IMR-90 (cell line): ENCODE measurements around the gene FBXL7. TPM values are rescaled to one million over a fixed set of nuclear protein-coding genes. Genes with fewer than 3 reads are reported as not detected.

Experiments
- ATAC-seq: fragments of 200-7000 bp; cut with Tn5 transposase; 2 replicates; pipeline ENCODE4 v1.9.1; 2020; ENCODE audit warnings: low read depth, mild to moderate bottlenecking, moderate library complexity
- BruUV-seq: library from RNA; stranded (reverse); fragments of 400-500 nt; replicated peaks from 2 replicates; lab custom pipeline; 2021; lab: Mats Ljungman, UMichigan
- CTCF ChIA-PET: fragments of 300-600 bp; formaldehyde crosslinking; extraction: SDS; loops from one replicate; lab custom pipeline; 2021; ENCODE audit warnings: antibody characterized with exemption; lab: Yijun Ruan, JAX
- POLR2A ChIA-PET: fragments of 300-600 bp; sonication (Branson Sonifier 250); formaldehyde crosslinking; loops from one replicate; lab custom pipeline; 2022; ENCODE audit warnings: antibody characterized with exemption; ENCODE audit not compliant: unreplicated experiment; lab: Charles Lee
- DNase-seq: peaks from one replicate; pipeline ENCODE4 v3.0.0; 2013
- H2AFZ ChIP-seq: replicated peaks from 2 replicates; pipeline ENCODE3; 2013; ENCODE audit warnings: low read length, mild to moderate bottlenecking; ENCODE audit not compliant: poor library complexity
- H2AK5ac ChIP-seq: 2 replicates; pipeline ENCODE4 v1.6.1; 2013; ENCODE audit warnings: low read depth, low read length, inconsistent platforms
- H2AK9ac ChIP-seq: replicated peaks from 2 replicates; pipeline ENCODE3; 2013; ENCODE audit warnings: mild to moderate bottlenecking, low read depth, low read length, moderate library complexity; ENCODE audit not compliant: poor library complexity
- H2BK120ac ChIP-seq: 2 replicates; pipeline ENCODE4 v1.6.1; 2013; ENCODE audit warnings: low read depth, low read length, inconsistent platforms
- H2BK15ac ChIP-seq: 3 replicates; pipeline ENCODE4 v1.6.1; 2013; ENCODE audit warnings: low read depth, low read length, inconsistent platforms
- H2BK20ac ChIP-seq: 2 replicates; pipeline ENCODE4 v1.6.1; 2013; ENCODE audit warnings: low read depth, mild to moderate bottlenecking, inconsistent platforms, low read length, moderate library complexity
- H2BK5ac ChIP-seq: 2 replicates; pipeline ENCODE4 v1.6.1; 2013; ENCODE audit warnings: mild to moderate bottlenecking, low read depth, low read length, inconsistent platforms; ENCODE audit not compliant: poor library complexity, severe bottlenecking
- H3K14ac ChIP-seq: replicated peaks from 2 replicates; pipeline ENCODE4 v1.6.1; 2013; ENCODE audit warnings: low read depth, low read length, inconsistent platforms
- H3K18ac ChIP-seq: 2 replicates; pipeline ENCODE4 v1.6.1; 2013; ENCODE audit warnings: low read depth, low read length, control low read depth
- H3K23ac ChIP-seq: 2 replicates; pipeline ENCODE4 v1.6.1; 2013; ENCODE audit warnings: low read depth, low read length, inconsistent platforms
- H3K27ac ChIP-seq: 2 replicates; pipeline ENCODE4 v1.5.1; 2013; ENCODE audit warnings: mild to moderate bottlenecking, control low read depth, low read length; ENCODE audit not compliant: insufficient read depth
- H3K27me3 ChIP-seq: 2 replicates; pipeline ENCODE4 v1.6.1; 2013; ENCODE audit warnings: low read length; ENCODE audit not compliant: control insufficient read depth, insufficient read depth
- H3K36me3 ChIP-seq: 2 replicates; pipeline ENCODE4 v1.6.1; 2013; ENCODE audit warnings: low read length, mixed read lengths; ENCODE audit not compliant: control insufficient read depth, insufficient read depth
- H3K4ac ChIP-seq: 2 replicates; pipeline ENCODE4 v1.6.1; 2013; ENCODE audit warnings: low read depth, low read length, inconsistent platforms
- H3K4me1 ChIP-seq: 2 replicates; pipeline ENCODE4 v1.6.1; 2013; ENCODE audit warnings: low read length, mixed read lengths; ENCODE audit not compliant: control insufficient read depth, insufficient read depth
- H3K4me2 ChIP-seq: 2 replicates; pipeline ENCODE4 v1.6.1; 2013; ENCODE audit warnings: low read depth, mild to moderate bottlenecking, control low read depth, low read length, moderate library complexity
- H3K4me3 ChIP-seq: 2 replicates; pipeline ENCODE4 v1.5.1; 2013; ENCODE audit warnings: low read depth, mild to moderate bottlenecking, control low read depth, low read length, moderate library complexity; ENCODE audit not compliant: insufficient read depth
- H3K56ac ChIP-seq: 2 replicates; pipeline ENCODE4 v1.6.1; 2013; ENCODE audit warnings: low read length, inconsistent platforms; ENCODE audit not compliant: insufficient read depth; ENCODE audit errors: extremely low read depth
- H3K79me1 ChIP-seq, 2 experiments: 2 replicates each; pipeline ENCODE4 v1.6.1; 2013; ENCODE audit warnings: low read length in 2 of 2, inconsistent platforms in 1 of 2, low read depth in 1 of 2
- H3K9ac ChIP-seq: 2 replicates; pipeline ENCODE4 v1.6.1; 2013; ENCODE audit warnings: low read depth, low read length, control low read depth
- H3K9me1 ChIP-seq: 2 replicates; pipeline ENCODE4 v1.6.1; 2013; ENCODE audit warnings: low read length, inconsistent platforms; ENCODE audit not compliant: insufficient read depth
- H3K9me3 ChIP-seq: 2 replicates; pipeline ENCODE4 v1.6.1; 2013; ENCODE audit warnings: low read length; ENCODE audit not compliant: control insufficient read depth, insufficient read depth
- H4K20me1 ChIP-seq: 2 replicates; pipeline ENCODE4 v1.6.1; 2013; ENCODE audit warnings: low read length, inconsistent platforms; ENCODE audit not compliant: insufficient read depth
- H4K5ac ChIP-seq: 2 replicates; pipeline ENCODE4 v1.6.1; 2013; ENCODE audit warnings: mild to moderate bottlenecking, low read depth, low read length, control low read depth
- H4K8ac ChIP-seq, 2 experiments: 2 replicates each; pipeline ENCODE4 v1.6.1; 2013; ENCODE audit warnings: low read depth in 2 of 2, low read length in 2 of 2, control low read depth in 1 of 2, inconsistent platforms in 1 of 2
- H4K91ac ChIP-seq: 2 replicates; pipeline ENCODE4 v1.6.1; 2013; ENCODE audit warnings: low read depth, low read length, inconsistent platforms; ENCODE audit not compliant: insufficient read depth
- CEBPB ChIP-seq: IDR thresholded peaks from 2 replicates; pipeline ENCODE4 v1.6.1; 2012; ENCODE audit warnings: low read depth, low read length, improper control_type of control experiment
- MAFK ChIP-seq: IDR thresholded peaks from 2 replicates; pipeline ENCODE4 v1.6.1; 2012; ENCODE audit warnings: low read depth, low read length, improper control_type of control experiment
- WGBS, 2 experiments: methylation state at CpG; one replicate each; pipeline versions ENCODE4 v1.1.5 to v1.1.7; 2013; ENCODE audit warnings: missing lambda C conversion rate in 2 of 2; ENCODE audit not compliant: insufficient read length in 1 of 2; ENCODE audit errors: extremely low coverage in 2 of 2; 5-methylcytosine and 5-hydroxymethylcytosine counted together
- dilution Hi-C: fragments of 300-500 bp; cut with HindIII; formaldehyde crosslinking; loops from one replicate; pipeline ENCODE4 v1.14.3; 2018; ENCODE audit warnings: low sequenced_read_pairs; ENCODE audit not compliant: unreplicated experiment
- in situ Hi-C: fragments of 300-500 bp; cut with MboI; formaldehyde crosslinking; loops from 3 replicates; pipeline ENCODE4 v1.14.3; 2019; ENCODE audit warnings: low sequenced_read_pairs, inconsistent platforms, mixed read lengths
- intact Hi-C: fragments of 100-400 bp; cut with micrococcal nuclease; formaldehyde crosslinking; loops from 2 replicates; pipeline ENCODE4 v1.10.0; 2022
- polyA plus RNA-seq, 3 experiments: library from polyadenylated mRNA; depleted of rRNA; stranded (reverse); fragments of >200 nt; gene quantifications; 2 replicates each; pipeline ENCODE4 v1.2.3, GENCODE V29; 2012; ENCODE audit warnings: low replicate concordance in 1 of 3
- total RNA-seq: library from RNA; depleted of rRNA; stranded (reverse); fragments of >200 nt; gene quantifications from 2 replicates; pipeline ENCODE4 v1.2.3, GENCODE V29; 2012
- TF ChIP-seq, protein P1 (sequence below): fragments of 150-350 bp; IDR thresholded peaks from 2 replicates; pipeline ENCODE4 v1.6.1; 2016; ENCODE audit warnings: low read depth, mild to moderate bottlenecking, low read length, moderate library complexity, borderline replicate concordance

FBXL7 gene
- total and polyA plus RNA-seq, 2 of the 4 experiments (the other 2 are of a cell fraction), result 4.1 to 10.2 TPM

DNA sequence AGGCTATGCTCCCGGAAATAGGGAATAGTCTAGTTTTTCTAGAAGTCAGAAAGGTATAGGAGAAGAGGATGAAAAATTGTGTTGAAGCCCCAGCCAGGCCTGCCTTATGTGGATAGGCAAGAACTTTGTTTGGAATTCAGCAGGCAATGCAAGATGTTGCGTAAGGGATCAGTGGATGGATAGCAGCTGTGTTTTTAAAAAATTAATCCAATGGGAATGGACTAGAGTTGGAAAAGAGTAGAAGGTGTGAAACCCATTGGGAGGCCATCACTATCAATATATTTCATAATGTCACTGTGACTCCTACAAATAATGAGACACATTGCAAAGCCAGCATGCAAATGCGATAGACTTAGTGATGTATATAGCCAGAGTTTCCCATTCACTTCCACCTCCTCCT is 397.7 kb downstream of the FBXL7 start:
- H3K4me2 ChIP-seq, result no peak overlapping the region
- CTCF ChIA-PET, result interaction anchor here (0.6 kb wide), 1 partner anchor 85 kb away, joined by 5 read pairs; no protein-coding TSS in a partner anchor
- peak; percentile 37 for DNase-seq

More for the DNA sequence above, 397.7 kb downstream of the FBXL7 start:
- in situ Hi-C loops, result no loop called here
- Histone ChIP-seq H2AK9ac (no peak overlapping the region), H2BK20ac (no peak overlapping the region), H3K23ac (no peak overlapping the region), H2BK5ac (no peak overlapping the region), H4K8ac (no peak overlapping the region), H3K9me1 (no peaks in the 10 kb centered on the region), H2AK5ac (no peak overlapping the region), H3K27me3 (no peaks in the 10 kb centered on the region), H4K5ac (no peak overlapping the region), H3K27ac (no peak overlapping the region), H3K4me1 (peaks cover 1% of the 10 kb centered on the region; the same call in 1 of the 2 replicates), H3K4ac (no peak overlapping the region), H2BK15ac (no peak overlapping the region), H2BK120ac (no peak overlapping the region), H3K14ac (no peak overlapping the region), H4K91ac (no peak overlapping the region), H3K36me3 (no peaks in the 10 kb centered on the region), H4K20me1 (no peaks in the 10 kb centered on the region), H2AFZ (no peak overlapping the region), H3K56ac (no peak overlapping the region), H3K4me3 (no peak overlapping the region), H3K79me1 (no peaks in the 10 kb centered on the region), H3K18ac (no peak overlapping the region), H3K9me3 (no peaks in the 10 kb centered on the region), H3K9ac (no peak overlapping the region)
- TF ChIP-seq, protein P1, sequence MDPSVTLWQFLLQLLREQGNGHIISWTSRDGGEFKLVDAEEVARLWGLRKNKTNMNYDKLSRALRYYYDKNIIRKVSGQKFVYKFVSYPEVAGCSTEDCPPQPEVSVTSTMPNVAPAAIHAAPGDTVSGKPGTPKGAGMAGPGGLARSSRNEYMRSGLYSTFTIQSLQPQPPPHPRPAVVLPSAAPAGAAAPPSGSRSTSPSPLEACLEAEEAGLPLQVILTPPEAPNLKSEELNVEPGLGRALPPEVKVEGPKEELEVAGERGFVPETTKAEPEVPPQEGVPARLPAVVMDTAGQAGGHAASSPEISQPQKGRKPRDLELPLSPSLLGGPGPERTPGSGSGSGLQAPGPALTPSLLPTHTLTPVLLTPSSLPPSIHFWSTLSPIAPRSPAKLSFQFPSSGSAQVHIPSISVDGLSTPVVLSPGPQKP, result no peak
- no peak for TF ChIP-seq MAFK
- peak; percentile 86 for TF ChIP-seq CEBPB
- 50% methylated on average over 1 of the region's 3 CpGs; no CpG with 5 or more reads in 1 of the 2 experiments for WGBS, 2 experiments
- BruUV-seq, result no TSS peak
- intact Hi-C loops, result no loop called here
- peak; percentile 83 for ATAC-seq
- dilution Hi-C loops, result no loop called here
- POLR2A ChIA-PET, result no interaction called here
